Measurements from ENCODE around the gene RUNX3. TPM values are rescaled to one million over a fixed set of nuclear protein-coding genes. Genes with fewer than 3 reads are reported as not detected.

The RUNX3 gene
- total and polyA plus RNA-seq, 2 of the 8 experiments (the other 6 are each of a cell fraction or from before 2014, with no cell fraction given), result 0.62 to 0.82 TPM

- Histone ChIP-seq H3K4me3 (ENCODE audit: extremely low read depth in 1 of 4, insufficient read depth in 2 of 4, low read depth in 3 of 4, low read length in 4 of 4) (no peak overlapping the region), H3K9me3 (ENCODE audit: insufficient read depth in 2 of 2, low read depth in 1 of 2, low read length in 1 of 2) (no peaks in the 10 kb centered on the region), H3K4me1 (replicated peaks in 1 of 4; ENCODE audit: control insufficient read depth in 3 of 4, insufficient read depth in 4 of 4, low read length in 3 of 4) (peaks cover 3 to 21% (median 12%) of the 10 kb centered on the region in 4 experiments; a peak in 6 of 7 replicates), H2AK5ac (ENCODE audit: low read depth, low read length) (no peak overlapping the region), H3K23ac (ENCODE audit: insufficient read length) (no peak overlapping the region), H3K27ac (ENCODE audit: low read depth, low read length) (no peak overlapping the region), H4K5ac (ENCODE audit: insufficient read length, low read depth, low read length) (no peak overlapping the region), H3K4me2 (ENCODE audit: insufficient read depth in 1 of 2, low read depth in 2 of 2, low read length in 2 of 2) (no peak overlapping the region), H2AFZ (ENCODE audit: low read length) (no peak overlapping the region), H2BK12ac (ENCODE audit: low read depth, low read length) (no peak overlapping the region), H3K14ac (ENCODE audit: insufficient read length) (no peak overlapping the region), H2BK120ac (replicated peaks; ENCODE audit: low read depth, low read length) (no peak overlapping the region), H2BK20ac (ENCODE audit: low read length) (no peak overlapping the region), H3K9ac (replicated peaks in 1 of 4; ENCODE audit: extremely low read depth in 1 of 4, low read depth in 3 of 4, low read length in 3 of 4) (no peak overlapping the region), H3K23me2 (ENCODE audit: low read depth, low read length) (no peaks in the 10 kb centered on the region), H2BK15ac (ENCODE audit: low read length) (no peak overlapping the region), H2BK5ac (ENCODE audit: low read depth, low read length) (no peak overlapping the region), H3K56ac (replicated peaks; ENCODE audit: insufficient read length, low read depth, low read length) (no peak overlapping the region), H4K8ac (ENCODE audit: extremely low read depth, insufficient read depth, low read length) (no peak overlapping the region), H4K20me1 (replicated peaks in 1 of 2; ENCODE audit: control insufficient read depth in 1 of 2, insufficient read depth in 2 of 2, low read length in 2 of 2) (no peaks in the 10 kb centered on the region), H3K18ac (ENCODE audit: extremely low read depth, low read length) (no peak overlapping the region), H3K79me2 (ENCODE audit: control insufficient read depth in 1 of 2, insufficient read depth in 2 of 2, low read length in 2 of 2) (no peaks in the 10 kb centered on the region), H3K36me3 (ENCODE audit: control insufficient read depth in 2 of 4, insufficient read depth in 4 of 4, low read length in 3 of 4) (no peaks in the 10 kb centered on the region), H3K27me3 (replicated peaks in 1 of 4; ENCODE audit: control insufficient read depth in 3 of 4, extremely low read depth in 1 of 4, insufficient read depth in 3 of 4, low read length in 3 of 4) (no peaks in the 10 kb centered on the region), H3K4ac (replicated peaks; ENCODE audit: insufficient read length, low read depth, low read length) (no peak overlapping the region), H4K91ac (replicated peaks; ENCODE audit: insufficient read length, low read length) (no peak overlapping the region), H3K79me1 (ENCODE audit: low read depth, low read length) (no peaks in the 10 kb centered on the region)
- ChIA-PET POLR2A (ENCODE audit: partially characterized antibody) (no interaction called here), CTCF (ENCODE audit: partially characterized antibody) (interaction anchor here (0.7 to 2.5 kb wide), 12 partner anchors 11 to 359 kb away, joined by 3 to 18 read pairs (median 4); no protein-coding TSS in a partner anchor)
- DNase-seq (ENCODE audit: low read depth in 1 of 2, low spot score in 2 of 2), result no peak
- 93% methylated on average over 2 of the region's 2 CpGs; no CpG with 5 or more reads in 1 of the 2 experiments for WGBS, 2 experiments (ENCODE audit: extremely low coverage in 1 of 2, insufficient coverage in 1 of 2, insufficient read length in 1 of 2, insufficient replicate concordance in 2 of 2, low coverage in 1 of 2, low lambda C conversion rate in 2 of 2, missing lambda C conversion rate in 1 of 2)
- no peak for FAIRE-seq
- TF ChIP-seq, protein P1, sequence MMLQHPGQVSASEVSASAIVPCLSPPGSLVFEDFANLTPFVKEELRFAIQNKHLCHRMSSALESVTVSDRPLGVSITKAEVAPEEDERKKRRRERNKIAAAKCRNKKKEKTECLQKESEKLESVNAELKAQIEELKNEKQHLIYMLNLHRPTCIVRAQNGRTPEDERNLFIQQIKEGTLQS (IDR thresholded peaks at IDR 0.05; ENCODE audit: insufficient read depth, low read depth, low read length), result no peak
- no peak for TF ChIP-seq TCF12 (IDR thresholded peaks at IDR 0.05; ENCODE audit: low read depth, low read length)
- no peak for TF ChIP-seq TAF7 (optimal IDR thresholded peaks at IDR 0.05; ENCODE audit: borderline replicate concordance, low read depth, low read length)
- TF ChIP-seq FOSL1 (IDR thresholded peaks at IDR 0.05; ENCODE audit: insufficient read depth, low read depth, low read length), result no peak
- no peak for TF ChIP-seq SIN3A (conservative IDR thresholded peaks at IDR 0.05 in 1 of 2, IDR thresholded peaks at IDR 0.05 in 1 of 2; ENCODE audit: low read depth in 1 of 2, low read length in 2 of 2)
- no peak for TF ChIP-seq BACH1 (IDR thresholded peaks at IDR 0.05; ENCODE audit: low read length)
- no peak for TF ChIP-seq EGR1 (IDR thresholded peaks at IDR 0.05; ENCODE audit: borderline replicate concordance, low read depth, low read length)
- TF ChIP-seq KDM4A (IDR thresholded peaks at IDR 0.05; ENCODE audit: low read depth, low read length, severe bottlenecking), result no peak
- TF ChIP-seq GABPA (IDR thresholded peaks at IDR 0.05; ENCODE audit: borderline replicate concordance, insufficient read depth, low read length), result no peak
- TF ChIP-seq SP4 (IDR thresholded peaks at IDR 0.05; ENCODE audit: low read length), result no peak
- TF ChIP-seq MAFK (IDR thresholded peaks at IDR 0.05; ENCODE audit: low read depth, low read length), result no peak
Measured at GRCh38 chr1:24951810-24952412, 21.8 kb upstream of the RUNX3 start.

Data from H1 (cell line).